H9 (cell line): ENCODE data around the gene PRELID1. TPM values are rescaled to one million over a fixed set of nuclear protein-coding genes. Genes with fewer than 3 reads are reported as not detected.

ENCODE experiments used
- DNase-seq: peaks from one replicate; pipeline ENCODE4 v3.0.0-alpha.2; 2017
- H2AFZ ChIP-seq: one replicate; pipeline ENCODE4 v1.6.1; 2013; ENCODE audit warnings: mild to moderate bottlenecking, low read length, control low read depth, moderate library complexity
- H2AK5ac ChIP-seq: 2 replicates; pipeline ENCODE4 v1.6.1; 2013; ENCODE audit warnings: low read length, control low read depth, mixed read lengths; ENCODE audit not compliant: insufficient read length
- H2BK120ac ChIP-seq: one replicate; pipeline ENCODE4 v1.6.1; 2013; ENCODE audit warnings: low read depth, mild to moderate bottlenecking, low read length, control low read depth, inconsistent platforms; ENCODE audit not compliant: poor library complexity, severe bottlenecking
- H2BK12ac ChIP-seq: 2 replicates; pipeline ENCODE4 v1.6.1; 2013; ENCODE audit warnings: low read length, control low read depth, mixed read lengths, low read depth; ENCODE audit not compliant: insufficient read length
- H2BK15ac ChIP-seq: 2 replicates; pipeline ENCODE4 v1.6.1; 2013; ENCODE audit warnings: low read depth, low read length, control low read depth
- H2BK20ac ChIP-seq: one replicate; pipeline ENCODE4 v1.6.1; 2013; ENCODE audit warnings: low read depth, mild to moderate bottlenecking, low read length, control low read depth, inconsistent platforms; ENCODE audit not compliant: poor library complexity, severe bottlenecking
- H2BK5ac ChIP-seq: 2 replicates; pipeline ENCODE4 v1.6.1; 2013; ENCODE audit warnings: low read length, control low read depth, mixed read lengths; ENCODE audit not compliant: insufficient read length
- H3K14ac ChIP-seq: 2 replicates; pipeline ENCODE4 v1.6.1; 2013; ENCODE audit warnings: low read length, control low read depth; ENCODE audit not compliant: insufficient read depth
- H3K18ac ChIP-seq: 2 replicates; pipeline ENCODE4 v1.6.1; 2013; ENCODE audit warnings: low read depth, mild to moderate bottlenecking, mixed read lengths, low read length, control low read depth; ENCODE audit not compliant: insufficient read length
- H3K23ac ChIP-seq: 2 replicates; pipeline ENCODE4 v1.6.1; 2013; ENCODE audit warnings: low read length, control low read depth, mixed read lengths, low read depth; ENCODE audit not compliant: insufficient read length
- H3K23me2 ChIP-seq: 2 replicates; pipeline ENCODE4 v1.6.1; 2013; ENCODE audit warnings: low read depth, mild to moderate bottlenecking, mixed read lengths, low read length, control low read depth; ENCODE audit not compliant: insufficient read length, poor library complexity, severe bottlenecking
- H3K27ac ChIP-seq: 2 replicates; pipeline ENCODE4 v1.5.1; 2013; ENCODE audit warnings: low read length, control low read depth, mixed read lengths, low read depth; ENCODE audit not compliant: insufficient read length
- H3K27me3 ChIP-seq: 2 replicates; pipeline ENCODE4 v1.6.1; 2013; ENCODE audit warnings: low read length, control low read depth, inconsistent platforms; ENCODE audit not compliant: insufficient read depth
- H3K4ac ChIP-seq: 2 replicates; pipeline ENCODE4 v1.6.1; 2013; ENCODE audit warnings: low read depth, mild to moderate bottlenecking, control low read depth, inconsistent platforms, low read length, moderate library complexity
- H3K4me1 ChIP-seq: 2 replicates; pipeline ENCODE4 v1.6.1; 2013; ENCODE audit warnings: low read length, control low read depth, inconsistent platforms; ENCODE audit not compliant: insufficient read depth
- H3K4me2 ChIP-seq: 2 replicates; pipeline ENCODE4 v1.6.1; 2013; ENCODE audit warnings: low read length, control low read depth, mixed read lengths; ENCODE audit not compliant: insufficient read length, insufficient read depth
- H3K56ac ChIP-seq: 2 replicates; pipeline ENCODE4 v1.6.1; 2013; ENCODE audit warnings: low read depth, mild to moderate bottlenecking, mixed read lengths, low read length, control low read depth; ENCODE audit not compliant: insufficient read length
- H3K79me1 ChIP-seq: 2 replicates; pipeline ENCODE4 v1.6.1; 2013; ENCODE audit warnings: low read depth, mild to moderate bottlenecking, moderate library complexity, low read length, control low read depth, inconsistent platforms; ENCODE audit not compliant: insufficient read depth, poor library complexity, severe bottlenecking
- H3K79me2 ChIP-seq: 2 replicates; pipeline ENCODE4 v1.6.1; 2013; ENCODE audit warnings: low read length, control low read depth, inconsistent platforms; ENCODE audit not compliant: insufficient read depth
- H3K9ac ChIP-seq: 2 replicates; pipeline ENCODE4 v1.6.1; 2013; ENCODE audit warnings: low read length, control low read depth, mixed read lengths; ENCODE audit not compliant: insufficient read length; ENCODE audit errors: extremely low read depth
- H3K9me3 ChIP-seq: one replicate; pipeline ENCODE4 v1.6.1; 2013; ENCODE audit warnings: low read depth, low read length, inconsistent platforms; ENCODE audit not compliant: control insufficient read depth
- H3T11ph ChIP-seq: one replicate; pipeline ENCODE4 v1.6.1; 2013; ENCODE audit warnings: mild to moderate bottlenecking, low read length, control low read depth, inconsistent platforms
- H4K20me1 ChIP-seq: one replicate; pipeline ENCODE4 v1.6.1; 2013; ENCODE audit not compliant: control insufficient read depth, insufficient read length, insufficient read depth
- H4K5ac ChIP-seq: 2 replicates; pipeline ENCODE4 v1.6.1; 2013; ENCODE audit warnings: low read depth, mild to moderate bottlenecking, mixed read lengths, low read length, control low read depth; ENCODE audit not compliant: insufficient read length
- H4K8ac ChIP-seq: replicated peaks from 2 replicates; pipeline ENCODE4 v1.6.1; 2013; ENCODE audit warnings: low read length, control low read depth, mixed read lengths, low read depth; ENCODE audit not compliant: insufficient read length
- H4K91ac ChIP-seq: 2 replicates; pipeline ENCODE4 v1.6.1; 2013; ENCODE audit warnings: low read depth, mild to moderate bottlenecking, moderate library complexity, mixed read lengths, low read length, control low read depth; ENCODE audit not compliant: insufficient read length
- H3K27ac Mint-ChIP-seq, 3 experiments: 2 replicates in 2 of 3; 3 replicates in 1 of 3; pipeline ENCODE4 v1.8.0; 2020 to 2021; ENCODE audit warnings: mixed read lengths in 3 of 3, mild to moderate bottlenecking in 1 of 3, moderate library complexity in 1 of 3
- H3K27me3 Mint-ChIP-seq: 2 replicates; pipeline ENCODE4 v1.8.0; 2021; ENCODE audit warnings: low read depth, mild to moderate bottlenecking, moderate library complexity, mixed read lengths
- H3K36me3 Mint-ChIP-seq, 3 experiments: 2 replicates in 2 of 3; 3 replicates in 1 of 3; pipeline ENCODE4 v1.8.0; 2020 to 2021; ENCODE audit warnings: low read depth in 3 of 3, mixed read lengths in 3 of 3; ENCODE audit not compliant: insufficient read depth in 1 of 3
- H3K4me1 Mint-ChIP-seq, 2 experiments: 2 replicates each; pipeline ENCODE4 v1.8.0; 2020; ENCODE audit warnings: mixed read lengths in 2 of 2
- H3K4me3 Mint-ChIP-seq, 2 experiments: 2 replicates in 1 of 2; 3 replicates in 1 of 2; pipeline ENCODE4 v1.8.0; 2020 to 2021; ENCODE audit warnings: mild to moderate bottlenecking in 2 of 2, mixed read lengths in 2 of 2, moderate library complexity in 1 of 2
- H3K9me3 Mint-ChIP-seq, 2 experiments: 2 replicates in 1 of 2; 3 replicates in 1 of 2; pipeline ENCODE4 v1.8.0; 2020; ENCODE audit warnings: mild to moderate bottlenecking in 2 of 2, mixed read lengths in 2 of 2, moderate library complexity in 1 of 2
- WGBS: extraction: QIAGEN DNeasy Blood & Tissue Kit; methylation state at CpG from one replicate; pipeline ENCODE4 v1.1.7; 2013; ENCODE audit warnings: missing lambda C conversion rate, low lambda C conversion rate, mixed read lengths; ENCODE audit not compliant: insufficient read length; ENCODE audit errors: extremely low coverage; 5-methylcytosine and 5-hydroxymethylcytosine counted together
- total RNA-seq: library from RNA; stranded (reverse); gene quantifications from 2 replicates; pipeline ENCODE4 v1.2.1, GENCODE V29; 2021
- TF ChIP-seq, protein P1 (sequence below): fragments of 200-600 bp; sonication (generic); conservative IDR thresholded peaks from 3 replicates; pipeline ENCODE4 v1.8.0; 2021; ENCODE audit warnings: antibody characterized with exemption, mild to moderate bottlenecking

The PRELID1 gene
- total RNA-seq, 1 experiment from 2014 or later: 213 TPM

DNA sequence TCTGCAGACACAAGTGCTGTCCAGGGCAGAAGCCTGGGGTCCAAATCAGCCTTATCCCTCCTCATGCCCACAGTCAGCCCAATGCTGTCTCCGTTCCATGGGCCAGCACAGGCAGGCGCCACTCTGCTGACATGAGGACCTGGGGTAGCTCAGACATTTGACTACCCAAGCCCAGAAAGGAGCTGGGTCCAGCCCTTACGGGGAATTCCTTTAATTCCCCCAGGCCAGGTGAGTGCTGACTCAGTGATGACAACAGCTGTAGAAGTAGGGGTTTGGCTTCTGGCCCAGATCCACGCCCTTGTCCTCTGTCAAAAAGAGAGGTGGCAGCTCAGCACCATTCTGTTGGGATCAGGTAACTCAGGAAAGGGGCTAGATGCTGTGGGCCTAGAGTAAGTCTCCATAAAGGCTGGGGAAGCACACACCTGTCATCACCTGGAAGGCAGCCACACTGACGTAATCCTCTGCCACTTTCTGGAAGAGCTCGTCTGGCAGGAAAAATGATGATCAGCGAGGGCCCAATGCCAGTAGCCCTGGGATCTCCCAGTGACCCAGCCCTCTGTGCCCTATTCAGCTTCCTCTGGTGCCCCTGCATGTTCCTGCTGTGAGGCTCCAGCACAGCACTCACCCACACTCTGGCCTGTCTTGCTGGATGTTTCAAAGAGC lies 2.0 kb upstream of the PRELID1 start:
- no peak overlapping the region for H3K4me2 ChIP-seq

More for the DNA sequence above, 2.0 kb upstream of the PRELID1 start:
- no CpG with 5 or more reads among the region's 7 CpGs for WGBS
- Histone ChIP-seq H3K9me3 (no peaks in the 10 kb centered on the region), H4K5ac (no peak overlapping the region), H3K4me1 (no peaks in the 10 kb centered on the region), H2BK120ac (no peak overlapping the region), H2BK12ac (no peak overlapping the region), H3K9ac (no peak overlapping the region), H2BK15ac (no peak overlapping the region), H3K14ac (no peak overlapping the region), H4K8ac (no peak overlapping the region), H3K79me1 (no peaks in the 10 kb centered on the region), H3K27ac (no peak overlapping the region), H3T11ph (no peak overlapping the region), H2AK5ac (no peak overlapping the region), H2AFZ (no peak overlapping the region), H3K27me3 (no peaks in the 10 kb centered on the region), H2BK20ac (no peak overlapping the region), H3K4ac (no peak overlapping the region), H3K79me2 (peaks cover 9% of the 10 kb centered on the region; the same call in 1 of the 2 replicates), H3K23me2 (peaks cover 13% of the 10 kb centered on the region), H3K56ac (no peak overlapping the region), H4K20me1 (no peaks in the 10 kb centered on the region), H4K91ac (no peak overlapping the region), H3K23ac (no peak overlapping the region), H3K18ac (no peak overlapping the region), H2BK5ac (no peak overlapping the region)
- no peak for DNase-seq
- peak overlapping the region; percentile 93 to 96; a peak in 4 of 5 replicates for H3K4me3 Mint-ChIP-seq
- TF ChIP-seq, protein P1, sequence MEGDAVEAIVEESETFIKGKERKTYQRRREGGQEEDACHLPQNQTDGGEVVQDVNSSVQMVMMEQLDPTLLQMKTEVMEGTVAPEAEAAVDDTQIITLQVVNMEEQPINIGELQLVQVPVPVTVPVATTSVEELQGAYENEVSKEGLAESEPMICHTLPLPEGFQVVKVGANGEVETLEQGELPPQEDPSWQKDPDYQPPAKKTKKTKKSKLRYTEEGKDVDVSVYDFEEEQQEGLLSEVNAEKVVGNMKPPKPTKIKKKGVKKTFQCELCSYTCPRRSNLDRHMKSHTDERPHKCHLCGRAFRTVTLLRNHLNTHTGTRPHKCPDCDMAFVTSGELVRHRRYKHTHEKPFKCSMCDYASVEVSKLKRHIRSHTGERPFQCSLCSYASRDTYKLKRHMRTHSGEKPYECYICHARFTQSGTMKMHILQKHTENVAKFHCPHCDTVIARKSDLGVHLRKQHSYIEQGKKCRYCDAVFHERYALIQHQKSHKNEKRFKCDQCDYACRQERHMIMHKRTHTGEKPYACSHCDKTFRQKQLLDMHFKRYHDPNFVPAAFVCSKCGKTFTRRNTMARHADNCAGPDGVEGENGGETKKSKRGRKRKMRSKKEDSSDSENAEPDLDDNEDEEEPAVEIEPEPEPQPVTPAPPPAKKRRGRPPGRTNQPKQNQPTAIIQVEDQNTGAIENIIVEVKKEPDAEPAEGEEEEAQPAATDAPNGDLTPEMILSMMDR: no peak
- H3K36me3 Mint-ChIP-seq: peaks cover 22 to 56% (median 27%) of the 10 kb centered on the region in 3 experiments
- H3K9me3 Mint-ChIP-seq: no peaks in the 10 kb centered on the region
- H3K27me3 Mint-ChIP-seq: peaks cover 1% of the 10 kb centered on the region; the same call in 1 of the 2 replicates
- peaks cover 37 to 59% of the 10 kb centered on the region in 2 experiments for H3K4me1 Mint-ChIP-seq
- H3K27ac Mint-ChIP-seq: peak overlapping the region in 2 of 3 experiments; percentile 68 to 79; a peak in 3 of 7 replicates
